ENCODE results near the gene PROM2. TPM values are rescaled to one million over a fixed set of nuclear protein-coding genes. Genes with fewer than 3 reads are reported as not detected.
"Not testable (repeated sequence)": the region's sequence is repeated elsewhere in the genome, so short reads cannot be mapped to it uniquely, and the experiment has no call there.

The PROM2 gene
- total RNA-seq, 1 experiment from 2014 or later, result 1.6 TPM

GRCh38 chr2:95269036-95269680 is 5.1 kb upstream of the PROM2 start:
- no peak for DNase-seq (ENCODE audit: low spot score)
- no peak for TF ChIP-seq EZH2 (IDR thresholded peaks at IDR 0.05; ENCODE audit: borderline replicate concordance, low read depth, low read length, poor library complexity, severe bottlenecking)
- intact Hi-C loops (cut with micrococcal nuclease; ENCODE audit: unreplicated experiment), result no loop called here
- no peak overlapping the region for H3K4me3 ChIP-seq (ENCODE audit: low read depth, low read length, poor library complexity, severe bottlenecking)
- CTCF ChIA-PET, result no interaction called here
- no peaks in the 10 kb centered on the region for H3K4me1 ChIP-seq (ENCODE audit: insufficient read depth, low read length, poor library complexity, severe bottlenecking)
- no peak overlapping the region for H3K27ac ChIP-seq (ENCODE audit: low read depth, low read length, poor library complexity, severe bottlenecking)
- BruUV-seq (replicated peaks), result no TSS peak
- POLR2A ChIA-PET (ENCODE audit: low non-redundant PET), result no interaction called here
- no peaks in the 10 kb centered on the region for H3K36me3 ChIP-seq (ENCODE audit: insufficient read depth, low read length, poor library complexity, severe bottlenecking)
- no peaks in the 10 kb centered on the region for H3K27me3 ChIP-seq (replicated peaks; ENCODE audit: insufficient read depth, low read depth, low read length, poor library complexity)
- H3K9me3 ChIP-seq (ENCODE audit: low read depth, low read length, poor library complexity, severe bottlenecking), result no peaks in the 10 kb centered on the region

- CTCF ChIA-PET; BruUV-seq (replicated peaks); intact Hi-C loops (cut with micrococcal nuclease; ENCODE audit: unreplicated experiment): not testable (repeated sequence)
These were observed 4.5 kb upstream of the PROM2 start for GRCh38 chr2:95269745-95270144.

GRCh38 chr2:95270541-95271081 is 3.6 kb upstream of the PROM2 start:
- Histone ChIP-seq H3K27me3 (replicated peaks; ENCODE audit: insufficient read depth, low read depth, low read length, poor library complexity) (no peaks in the 10 kb centered on the region), H3K4me3 (ENCODE audit: low read depth, low read length, poor library complexity, severe bottlenecking) (no peak overlapping the region), H3K9me3 (ENCODE audit: low read depth, low read length, poor library complexity, severe bottlenecking) (no peaks in the 10 kb centered on the region), H3K36me3 (ENCODE audit: insufficient read depth, low read length, poor library complexity, severe bottlenecking) (no peaks in the 10 kb centered on the region), H3K27ac (ENCODE audit: low read depth, low read length, poor library complexity, severe bottlenecking) (no peak overlapping the region), H3K4me1 (ENCODE audit: insufficient read depth, low read length, poor library complexity, severe bottlenecking) (no peaks in the 10 kb centered on the region)
- DNase-seq (ENCODE audit: low spot score), result no peak
- BruUV-seq (replicated peaks), result no TSS peak
- TF ChIP-seq EZH2 (IDR thresholded peaks at IDR 0.05; ENCODE audit: borderline replicate concordance, low read depth, low read length, poor library complexity, severe bottlenecking) (no peak), CTCF (conservative IDR thresholded peaks at IDR 0.05; ENCODE audit: low read depth, low read length) (no peak)
- CTCF ChIA-PET, result no interaction called here
- intact Hi-C loops (cut with micrococcal nuclease; ENCODE audit: unreplicated experiment), result no loop called here
- POLR2A ChIA-PET (ENCODE audit: low non-redundant PET), result no interaction called here

More at GRCh38 chr2:95269745-95270144, 4.5 kb upstream of the PROM2 start:
- H3K36me3 ChIP-seq (ENCODE audit: insufficient read depth, low read length, poor library complexity, severe bottlenecking); H3K27me3 ChIP-seq (replicated peaks; ENCODE audit: insufficient read depth, low read depth, low read length, poor library complexity); H3K9me3 ChIP-seq (ENCODE audit: low read depth, low read length, poor library complexity, severe bottlenecking); H3K4me3 ChIP-seq (ENCODE audit: low read depth, low read length, poor library complexity, severe bottlenecking); H3K27ac ChIP-seq (ENCODE audit: low read depth, low read length, poor library complexity, severe bottlenecking); POLR2A ChIA-PET (ENCODE audit: low non-redundant PET); DNase-seq (ENCODE audit: low spot score); H3K4me1 ChIP-seq (ENCODE audit: insufficient read depth, low read length, poor library complexity, severe bottlenecking): not testable (repeated sequence)

- no peak for TF ChIP-seq EZH2 (IDR thresholded peaks at IDR 0.05; ENCODE audit: borderline replicate concordance, low read depth, low read length, poor library complexity, severe bottlenecking)
- TF ChIP-seq CTCF (conservative IDR thresholded peaks at IDR 0.05; ENCODE audit: low read depth, low read length), result no peak
- BruUV-seq (replicated peaks), result no TSS peak
- H3K36me3 ChIP-seq (ENCODE audit: insufficient read depth, low read length, poor library complexity, severe bottlenecking), result no peaks in the 10 kb centered on the region
- H3K27ac ChIP-seq (ENCODE audit: low read depth, low read length, poor library complexity, severe bottlenecking), result no peak overlapping the region
- no peaks in the 10 kb centered on the region for H3K9me3 ChIP-seq (ENCODE audit: low read depth, low read length, poor library complexity, severe bottlenecking)
- CTCF ChIA-PET, result no interaction called here
- H3K4me3 ChIP-seq (ENCODE audit: low read depth, low read length, poor library complexity, severe bottlenecking), result no peak overlapping the region
- intact Hi-C loops (cut with micrococcal nuclease; ENCODE audit: unreplicated experiment), result no loop called here
- H3K4me1 ChIP-seq (ENCODE audit: insufficient read depth, low read length, poor library complexity, severe bottlenecking), result no peaks in the 10 kb centered on the region
- H3K27me3 ChIP-seq (replicated peaks; ENCODE audit: insufficient read depth, low read depth, low read length, poor library complexity), result no peaks in the 10 kb centered on the region
- POLR2A ChIA-PET (ENCODE audit: low non-redundant PET), result no interaction called here
- no peak for DNase-seq (ENCODE audit: low spot score)
These were observed 2.8 kb upstream of the PROM2 start for GRCh38 chr2:95271381-95271971.
